HG03039 (cell line): ENCODE data around the gene ARHGAP26.

Experiments
- ATAC-seq: cut with Tn5 transposase; IDR thresholded peaks from one replicate; pipeline ENCODE4 v1.9.1; 2021; ENCODE audit warnings: mild to moderate bottlenecking, moderate library complexity; ENCODE audit not compliant: unreplicated experiment

Gene ARHGAP26

GRCh38 chr5:143224672-143225071 lies 454.5 kb downstream of the ARHGAP26 start:
- ATAC-seq: no peak

- ATAC-seq: no peak
Observed at GRCh38 chr5:143225511-143225910, 455.3 kb downstream of the ARHGAP26 start.

- ATAC-seq: no peak
Observed at GRCh38 chr5:143226361-143226760, 456.2 kb downstream of the ARHGAP26 start.

- no peak for ATAC-seq
Observed at GRCh38 chr5:143226872-143227271, 456.7 kb downstream of the ARHGAP26 start.

- ATAC-seq: no peak
Observed at GRCh38 chr5:143227301-143227700, 457.1 kb downstream of the ARHGAP26 start.

- no peak for ATAC-seq
Observed at GRCh38 chr5:143228597-143229293, 458.6 kb downstream of the ARHGAP26 start.

- peak; percentile 35 for ATAC-seq
Observed at GRCh38 chr5:143229426-143229895, 459.3 kb downstream of the ARHGAP26 start.

- peak; percentile 87 for ATAC-seq
Observed at GRCh38 chr5:143229896-143230675, 459.9 kb downstream of the ARHGAP26 start.

- ATAC-seq: no peak
Observed at GRCh38 chr5:143230676-143230996, 460.5 kb downstream of the ARHGAP26 start.

GRCh38 chr5:143231416-143231815 lies 461.2 kb downstream of the ARHGAP26 start:
- no peak for ATAC-seq

- ATAC-seq: no peak
Observed at GRCh38 chr5:143231973-143232812, 462.0 kb downstream of the ARHGAP26 start.

GRCh38 chr5:143233031-143233430 lies 462.9 kb downstream of the ARHGAP26 start:
- no peak for ATAC-seq

GRCh38 chr5:143234162-143234842 lies 464.1 kb downstream of the ARHGAP26 start:
- ATAC-seq: no peak

GRCh38 chr5:143235423-143235822 lies 465.2 kb downstream of the ARHGAP26 start:
- ATAC-seq: no peak

GRCh38 chr5:143236682-143237081 lies 466.5 kb downstream of the ARHGAP26 start:
- ATAC-seq: no peak

- ATAC-seq: no peak
Observed at GRCh38 chr5:143237664-143238063, 467.5 kb downstream of the ARHGAP26 start.

GRCh38 chr5:143238620-143239019 lies 468.4 kb downstream of the ARHGAP26 start:
- ATAC-seq: no peak

GRCh38 chr5:143239882-143240518 lies 469.8 kb downstream of the ARHGAP26 start:
- no peak for ATAC-seq

GRCh38 chr5:143241892-143242291 lies 471.7 kb downstream of the ARHGAP26 start:
- ATAC-seq: no peak

- ATAC-seq: no peak
Observed at GRCh38 chr5:143243103-143243502, 472.9 kb downstream of the ARHGAP26 start.
